Mesothelial cell of epicardium (in vitro differentiated cells): ENCODE results near the gene GINM1. TPM values are rescaled to one million over a fixed set of nuclear protein-coding genes. Genes with fewer than 3 reads are reported as not detected.

Experiments
- DNase-seq, 2 experiments: peaks; one replicate each; pipeline ENCODE4 v3.0.0; 2021; ENCODE audit warnings: low spot score in 2 of 2; ENCODE audit not compliant: unreplicated experiment in 2 of 2
- H3K27ac Mint-ChIP-seq: 2 replicates; pipeline ENCODE4 v1.8.0; 2021; ENCODE audit warnings: mixed read lengths
- H3K27me3 Mint-ChIP-seq: 2 replicates; pipeline ENCODE4 v1.8.0; 2021; ENCODE audit warnings: low read depth, mixed read lengths
- H3K36me3 Mint-ChIP-seq: 2 replicates; pipeline ENCODE4 v1.8.0; 2021; ENCODE audit warnings: mixed read lengths
- H3K4me1 Mint-ChIP-seq: 2 replicates; pipeline ENCODE4 v1.8.0; 2021; ENCODE audit warnings: mixed read lengths
- H3K4me3 Mint-ChIP-seq: 2 replicates; pipeline ENCODE4 v1.8.0; 2021; ENCODE audit warnings: mild to moderate bottlenecking, moderate library complexity, mixed read lengths
- H3K9me3 Mint-ChIP-seq: 2 replicates; pipeline ENCODE4 v1.8.0; 2021; ENCODE audit warnings: mixed read lengths
- CTCF ChIP-seq: fragments of 200-600 bp; sonication (generic); IDR thresholded peaks from one replicate; pipeline ENCODE4 v1.5.0; 2021; ENCODE audit warnings: antibody characterized with exemption; ENCODE audit not compliant: unreplicated experiment
- total RNA-seq: library from RNA; stranded (reverse); gene quantifications from 3 replicates; pipeline ENCODE4 v1.2.1, GENCODE V29; 2021

Gene GINM1
- total RNA-seq, 1 donor from 2014 or later = 36.5 TPM

GRCh38 chr6:149560736-149561135 lies 5.4 kb upstream of the GINM1 start:
- peak; percentile 75 for TF ChIP-seq CTCF
- H3K27me3 Mint-ChIP-seq = peaks cover 45% of the 10 kb centered on the region
- no peak overlapping the region for H3K27ac Mint-ChIP-seq
- H3K36me3 Mint-ChIP-seq = no peaks in the 10 kb centered on the region
- DNase-seq = no peak
- no peak overlapping the region for H3K4me3 Mint-ChIP-seq
- peaks cover 9% of the 10 kb centered on the region for H3K4me1 Mint-ChIP-seq
- H3K9me3 Mint-ChIP-seq = no peaks in the 10 kb centered on the region

- peaks cover 19% of the 10 kb centered on the region for H3K4me1 Mint-ChIP-seq
- H3K27me3 Mint-ChIP-seq = peaks cover 26% of the 10 kb centered on the region
- H3K9me3 Mint-ChIP-seq = no peaks in the 10 kb centered on the region
- no peak overlapping the region for H3K27ac Mint-ChIP-seq
- H3K36me3 Mint-ChIP-seq = no peaks in the 10 kb centered on the region
- TF ChIP-seq CTCF = no peak
- H3K4me3 Mint-ChIP-seq = no peak overlapping the region
- no peak for DNase-seq
Measured at GRCh38 chr6:149563203-149563927, 2.8 kb upstream of the GINM1 start.

- peaks cover 19% of the 10 kb centered on the region for H3K4me1 Mint-ChIP-seq
- H3K36me3 Mint-ChIP-seq = no peaks in the 10 kb centered on the region
- no peak overlapping the region for H3K4me3 Mint-ChIP-seq
- TF ChIP-seq CTCF = no peak
- no peak for DNase-seq
- peaks cover 22% of the 10 kb centered on the region for H3K27me3 Mint-ChIP-seq
- no peak overlapping the region for H3K27ac Mint-ChIP-seq
- H3K9me3 Mint-ChIP-seq = no peaks in the 10 kb centered on the region
Measured at GRCh38 chr6:149563928-149564325, 2.2 kb upstream of the GINM1 start.

GRCh38 chr6:149566410-149567193 lies 427 bp downstream of the GINM1 start:
- peaks cover 19% of the 10 kb centered on the region for H3K4me1 Mint-ChIP-seq
- DNase-seq = peak; percentile 40 to 77
- H3K27ac Mint-ChIP-seq = peak overlapping the region; percentile 97

GRCh38 chr6:149567194-149567586 lies 1.0 kb downstream of the GINM1 start:
- Mint-ChIP-seq H3K36me3 (no peaks in the 10 kb centered on the region), H3K27me3 (peaks cover 2% of the 10 kb centered on the region), H3K9me3 (no peaks in the 10 kb centered on the region), H3K27ac (peak overlapping the region; percentile 97), H3K4me3 (peak overlapping the region; percentile 96), H3K4me1 (peaks cover 19% of the 10 kb centered on the region)
- TF ChIP-seq CTCF = no peak
- DNase-seq = no peak

More at GRCh38 chr6:149566410-149567193, 427 bp downstream of the GINM1 start:
- no peak for TF ChIP-seq CTCF
- Mint-ChIP-seq H3K4me3 (peak overlapping the region; percentile 96), H3K36me3 (no peaks in the 10 kb centered on the region), H3K27me3 (peaks cover 2% of the 10 kb centered on the region), H3K9me3 (no peaks in the 10 kb centered on the region)
